ENCODE results near the gene ETNK2.

DNA sequence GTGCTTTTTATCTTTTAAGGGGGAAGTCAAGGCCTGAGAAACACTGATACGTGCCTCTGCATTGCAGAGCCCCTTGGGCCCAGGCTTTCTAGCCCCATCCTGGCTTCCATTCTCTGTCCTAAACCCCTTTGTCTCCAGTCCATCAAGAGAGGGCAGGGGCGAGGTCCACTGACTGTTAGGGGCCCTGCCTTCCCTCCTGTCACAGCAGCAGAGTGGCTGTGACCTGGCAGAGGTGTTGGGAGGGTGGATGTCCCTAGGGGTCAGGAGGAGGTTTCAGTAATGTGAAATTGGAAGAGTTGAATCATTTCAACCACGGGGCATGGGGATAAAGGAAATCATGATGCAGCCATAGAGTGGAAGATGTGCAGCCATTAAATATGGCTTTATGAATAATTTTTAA, 54.9 kb downstream of the ETNK2 start:
- TF ChIP-seq, protein P1, sequence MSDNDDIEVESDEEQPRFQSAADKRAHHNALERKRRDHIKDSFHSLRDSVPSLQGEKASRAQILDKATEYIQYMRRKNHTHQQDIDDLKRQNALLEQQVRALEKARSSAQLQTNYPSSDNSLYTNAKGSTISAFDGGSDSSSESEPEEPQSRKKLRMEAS (IDR thresholded peaks at IDR 0.05), result no peak
- TF ChIP-seq, protein P2, sequence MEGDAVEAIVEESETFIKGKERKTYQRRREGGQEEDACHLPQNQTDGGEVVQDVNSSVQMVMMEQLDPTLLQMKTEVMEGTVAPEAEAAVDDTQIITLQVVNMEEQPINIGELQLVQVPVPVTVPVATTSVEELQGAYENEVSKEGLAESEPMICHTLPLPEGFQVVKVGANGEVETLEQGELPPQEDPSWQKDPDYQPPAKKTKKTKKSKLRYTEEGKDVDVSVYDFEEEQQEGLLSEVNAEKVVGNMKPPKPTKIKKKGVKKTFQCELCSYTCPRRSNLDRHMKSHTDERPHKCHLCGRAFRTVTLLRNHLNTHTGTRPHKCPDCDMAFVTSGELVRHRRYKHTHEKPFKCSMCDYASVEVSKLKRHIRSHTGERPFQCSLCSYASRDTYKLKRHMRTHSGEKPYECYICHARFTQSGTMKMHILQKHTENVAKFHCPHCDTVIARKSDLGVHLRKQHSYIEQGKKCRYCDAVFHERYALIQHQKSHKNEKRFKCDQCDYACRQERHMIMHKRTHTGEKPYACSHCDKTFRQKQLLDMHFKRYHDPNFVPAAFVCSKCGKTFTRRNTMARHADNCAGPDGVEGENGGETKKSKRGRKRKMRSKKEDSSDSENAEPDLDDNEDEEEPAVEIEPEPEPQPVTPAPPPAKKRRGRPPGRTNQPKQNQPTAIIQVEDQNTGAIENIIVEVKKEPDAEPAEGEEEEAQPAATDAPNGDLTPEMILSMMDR (IDR thresholded peaks at IDR 0.05; ENCODE audit: low read depth, low read length, missing input control), result no peak
- TF ChIP-seq FOXA2 (IDR thresholded peaks at IDR 0.05) (no peak), JUND (IDR thresholded peaks at IDR 0.05) (no peak), YY1 (IDR thresholded peaks at IDR 0.05) (no peak), HNF4A (conservative IDR thresholded peaks at IDR 0.05) (no peak), SP1 (IDR thresholded peaks at IDR 0.05) (no peak), RAD21 (IDR thresholded peaks at IDR 0.05) (no peak), TAF1 (conservative IDR thresholded peaks at IDR 0.05) (no peak), GABPA (IDR thresholded peaks at IDR 0.05 in 1 of 2, conservative IDR thresholded peaks at IDR 0.05 in 1 of 2) (no peak)
- TF ChIP-seq, protein P3, sequence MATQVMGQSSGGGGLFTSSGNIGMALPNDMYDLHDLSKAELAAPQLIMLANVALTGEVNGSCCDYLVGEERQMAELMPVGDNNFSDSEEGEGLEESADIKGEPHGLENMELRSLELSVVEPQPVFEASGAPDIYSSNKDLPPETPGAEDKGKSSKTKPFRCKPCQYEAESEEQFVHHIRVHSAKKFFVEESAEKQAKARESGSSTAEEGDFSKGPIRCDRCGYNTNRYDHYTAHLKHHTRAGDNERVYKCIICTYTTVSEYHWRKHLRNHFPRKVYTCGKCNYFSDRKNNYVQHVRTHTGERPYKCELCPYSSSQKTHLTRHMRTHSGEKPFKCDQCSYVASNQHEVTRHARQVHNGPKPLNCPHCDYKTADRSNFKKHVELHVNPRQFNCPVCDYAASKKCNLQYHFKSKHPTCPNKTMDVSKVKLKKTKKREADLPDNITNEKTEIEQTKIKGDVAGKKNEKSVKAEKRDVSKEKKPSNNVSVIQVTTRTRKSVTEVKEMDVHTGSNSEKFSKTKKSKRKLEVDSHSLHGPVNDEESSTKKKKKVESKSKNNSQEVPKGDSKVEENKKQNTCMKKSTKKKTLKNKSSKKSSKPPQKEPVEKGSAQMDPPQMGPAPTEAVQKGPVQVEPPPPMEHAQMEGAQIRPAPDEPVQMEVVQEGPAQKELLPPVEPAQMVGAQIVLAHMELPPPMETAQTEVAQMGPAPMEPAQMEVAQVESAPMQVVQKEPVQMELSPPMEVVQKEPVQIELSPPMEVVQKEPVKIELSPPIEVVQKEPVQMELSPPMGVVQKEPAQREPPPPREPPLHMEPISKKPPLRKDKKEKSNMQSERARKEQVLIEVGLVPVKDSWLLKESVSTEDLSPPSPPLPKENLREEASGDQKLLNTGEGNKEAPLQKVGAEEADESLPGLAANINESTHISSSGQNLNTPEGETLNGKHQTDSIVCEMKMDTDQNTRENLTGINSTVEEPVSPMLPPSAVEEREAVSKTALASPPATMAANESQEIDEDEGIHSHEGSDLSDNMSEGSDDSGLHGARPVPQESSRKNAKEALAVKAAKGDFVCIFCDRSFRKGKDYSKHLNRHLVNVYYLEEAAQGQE (IDR thresholded peaks at IDR 0.05), result no peak
- TF ChIP-seq, protein P4, sequence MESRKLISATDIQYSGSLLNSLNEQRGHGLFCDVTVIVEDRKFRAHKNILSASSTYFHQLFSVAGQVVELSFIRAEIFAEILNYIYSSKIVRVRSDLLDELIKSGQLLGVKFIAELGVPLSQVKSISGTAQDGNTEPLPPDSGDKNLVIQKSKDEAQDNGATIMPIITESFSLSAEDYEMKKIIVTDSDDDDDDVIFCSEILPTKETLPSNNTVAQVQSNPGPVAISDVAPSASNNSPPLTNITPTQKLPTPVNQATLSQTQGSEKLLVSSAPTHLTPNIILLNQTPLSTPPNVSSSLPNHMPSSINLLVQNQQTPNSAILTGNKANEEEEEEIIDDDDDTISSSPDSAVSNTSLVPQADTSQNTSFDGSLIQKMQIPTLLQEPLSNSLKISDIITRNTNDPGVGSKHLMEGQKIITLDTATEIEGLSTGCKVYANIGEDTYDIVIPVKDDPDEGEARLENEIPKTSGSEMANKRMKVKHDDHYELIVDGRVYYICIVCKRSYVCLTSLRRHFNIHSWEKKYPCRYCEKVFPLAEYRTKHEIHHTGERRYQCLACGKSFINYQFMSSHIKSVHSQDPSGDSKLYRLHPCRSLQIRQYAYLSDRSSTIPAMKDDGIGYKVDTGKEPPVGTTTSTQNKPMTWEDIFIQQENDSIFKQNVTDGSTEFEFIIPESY (IDR thresholded peaks at IDR 0.05), result no peak
